ENCODE results near the gene GALNT10. TPM values are rescaled to one million over a fixed set of nuclear protein-coding genes. Genes with fewer than 3 reads are reported as not detected.

GALNT10 gene
- total RNA-seq, 4 donors from 2014 or later = 17.2 to 28.6 (median 21.1) TPM

GRCh38 chr5:154349626-154350264 lies 159.2 kb downstream of the GALNT10 start:
- TF ChIP-seq CTCF (IDR thresholded peaks at IDR 0.05; ENCODE audit: low read depth) = no peak

- TF ChIP-seq CTCF (IDR thresholded peaks at IDR 0.05; ENCODE audit: low read depth) = no peak
Observed at GRCh38 chr5:154351141-154351540, 160.6 kb downstream of the GALNT10 start.

- no peak for TF ChIP-seq CTCF (IDR thresholded peaks at IDR 0.05; ENCODE audit: low read depth)
Observed at GRCh38 chr5:154351566-154351965, 161.0 kb downstream of the GALNT10 start.

GRCh38 chr5:154352960-154353548 lies 162.5 kb downstream of the GALNT10 start:
- TF ChIP-seq CTCF (IDR thresholded peaks at IDR 0.05; ENCODE audit: low read depth) = no peak

GRCh38 chr5:154355129-154355611 lies 164.6 kb downstream of the GALNT10 start:
- no peak for TF ChIP-seq CTCF (IDR thresholded peaks at IDR 0.05; ENCODE audit: low read depth)

GRCh38 chr5:154356020-154356655 lies 165.6 kb downstream of the GALNT10 start:
- TF ChIP-seq CTCF (IDR thresholded peaks at IDR 0.05; ENCODE audit: low read depth) = no peak

- TF ChIP-seq CTCF (IDR thresholded peaks at IDR 0.05; ENCODE audit: low read depth) = no peak
Observed at GRCh38 chr5:154356958-154357357, 166.4 kb downstream of the GALNT10 start.

All from subcutaneous adipose tissue (tissue), 4 donors.